ENCODE measurements around the gene ICAM3.

ICAM3 gene

GRCh38 chr19:10334588-10335351, 4.7 kb downstream of the ICAM3 start:
- H3K27ac Mint-ChIP-seq: peak overlapping the region; percentile 94
- DNase-seq (ENCODE audit: low spot score in 2 of 2) (no peak), ATAC-seq (ENCODE audit: low read depth) (no peak)
- H3K27me3 Mint-ChIP-seq: no peaks in the 10 kb centered on the region
- H3K36me3 Mint-ChIP-seq: peaks cover 2% of the 10 kb centered on the region
- H3K9me3 Mint-ChIP-seq: no peaks in the 10 kb centered on the region
- peaks cover 19% of the 10 kb centered on the region for H3K4me1 Mint-ChIP-seq
- H3K4me3 Mint-ChIP-seq: peak overlapping the region; percentile 32

- H3K27ac Mint-ChIP-seq: peak overlapping the region; percentile 94
- H3K4me1 Mint-ChIP-seq: peaks cover 17% of the 10 kb centered on the region
- H3K27me3 Mint-ChIP-seq: no peaks in the 10 kb centered on the region
- ATAC-seq (ENCODE audit: low read depth): no peak
- H3K9me3 Mint-ChIP-seq: no peaks in the 10 kb centered on the region
- peaks cover 5% of the 10 kb centered on the region for H3K36me3 Mint-ChIP-seq
- H3K4me3 Mint-ChIP-seq: peak overlapping the region; percentile 87
- no peak for DNase-seq (ENCODE audit: low spot score in 2 of 2)
Measured at GRCh38 chr19:10333758-10334587, 5.5 kb downstream of the ICAM3 start.

GRCh38 chr19:10332965-10333757, 6.3 kb downstream of the ICAM3 start, which contains the start of gene RAVER1:
Gene RAVER1 (minus strand): TSS chr19:10333529. CDS start chr19:10333507, 22 bp downstream.
- Mint-ChIP-seq H3K27me3 (no peaks in the 10 kb centered on the region), H3K4me1 (peaks cover 10% of the 10 kb centered on the region), H3K9me3 (no peaks in the 10 kb centered on the region), H3K4me3 (peak within 1 kb of the TSS; percentile 87), H3K36me3 (peaks cover 5% of the 10 kb centered on the region), H3K27ac (peak within 1 kb of the TSS; percentile 94)
- DNase-seq (ENCODE audit: low spot score in 2 of 2): peak; percentile 92 to 96
- peak; percentile 91 for ATAC-seq (ENCODE audit: low read depth)

GRCh38 chr19:10332158-10332964, 7.1 kb downstream of the ICAM3 start:
- ATAC-seq (ENCODE audit: low read depth): peak; percentile 0
- Mint-ChIP-seq H3K27ac (peak overlapping the region; percentile 94), H3K36me3 (peaks cover 7% of the 10 kb centered on the region), H3K4me1 (peaks cover 10% of the 10 kb centered on the region), H3K4me3 (peak overlapping the region; percentile 87), H3K9me3 (no peaks in the 10 kb centered on the region), H3K27me3 (no peaks in the 10 kb centered on the region)
- no peak for DNase-seq (ENCODE audit: low spot score in 2 of 2)

- ATAC-seq (ENCODE audit: low read depth) (no peak), DNase-seq (ENCODE audit: low spot score in 2 of 2) (no peak)
- Mint-ChIP-seq H3K27ac (no peak overlapping the region), H3K36me3 (peaks cover 5% of the 10 kb centered on the region), H3K27me3 (no peaks in the 10 kb centered on the region), H3K9me3 (no peaks in the 10 kb centered on the region), H3K4me3 (no peak overlapping the region), H3K4me1 (peaks cover 7% of the 10 kb centered on the region)
Measured at GRCh38 chr19:10329555-10329954, 9.9 kb downstream of the ICAM3 start.

- Mint-ChIP-seq H3K9me3 (no peaks in the 10 kb centered on the region), H3K4me3 (no peak overlapping the region), H3K4me1 (peaks cover 7% of the 10 kb centered on the region), H3K27ac (no peak overlapping the region), H3K36me3 (peaks cover 5% of the 10 kb centered on the region), H3K27me3 (no peaks in the 10 kb centered on the region)
- DNase-seq (ENCODE audit: low spot score in 2 of 2) (no peak), ATAC-seq (ENCODE audit: low read depth) (no peak)
Measured at GRCh38 chr19:10328558-10329429, 10.6 kb downstream of the ICAM3 start.

GRCh38 chr19:10327793-10328192, 11.6 kb downstream of the ICAM3 start:
- Mint-ChIP-seq H3K4me1 (peaks cover 2% of the 10 kb centered on the region), H3K4me3 (no peak overlapping the region), H3K36me3 (peaks cover 5% of the 10 kb centered on the region), H3K27ac (no peak overlapping the region), H3K27me3 (no peaks in the 10 kb centered on the region), H3K9me3 (no peaks in the 10 kb centered on the region)
- no peak for DNase-seq (ENCODE audit: low spot score in 2 of 2)
- no peak for ATAC-seq (ENCODE audit: low read depth)

GRCh38 chr19:10325732-10326131, 13.7 kb downstream of the ICAM3 start:
- Mint-ChIP-seq H3K9me3 (no peaks in the 10 kb centered on the region), H3K27ac (no peak overlapping the region), H3K36me3 (peaks cover 10% of the 10 kb centered on the region), H3K4me1 (peaks cover 3% of the 10 kb centered on the region), H3K4me3 (no peak overlapping the region), H3K27me3 (no peaks in the 10 kb centered on the region)
- DNase-seq (ENCODE audit: low spot score in 2 of 2) (no peak), ATAC-seq (ENCODE audit: low read depth) (no peak)

GRCh38 chr19:10321874-10322835, 17.3 kb downstream of the ICAM3 start:
- no peak overlapping the region for H3K27ac Mint-ChIP-seq
- DNase-seq (ENCODE audit: low spot score in 2 of 2) (no peak), ATAC-seq (ENCODE audit: low read depth) (no peak)
- no peak overlapping the region for H3K4me3 Mint-ChIP-seq
- no peaks in the 10 kb centered on the region for H3K9me3 Mint-ChIP-seq
- H3K4me1 Mint-ChIP-seq: peaks cover 3% of the 10 kb centered on the region
- H3K36me3 Mint-ChIP-seq: peaks cover 9% of the 10 kb centered on the region
- H3K27me3 Mint-ChIP-seq: no peaks in the 10 kb centered on the region

- H3K4me3 Mint-ChIP-seq: no peak overlapping the region
- peaks cover 9% of the 10 kb centered on the region for H3K36me3 Mint-ChIP-seq
- no peaks in the 10 kb centered on the region for H3K27me3 Mint-ChIP-seq
- peaks cover 3% of the 10 kb centered on the region for H3K4me1 Mint-ChIP-seq
- DNase-seq (ENCODE audit: low spot score in 2 of 2) (no peak), ATAC-seq (ENCODE audit: low read depth) (no peak)
- no peak overlapping the region for H3K27ac Mint-ChIP-seq
- no peaks in the 10 kb centered on the region for H3K9me3 Mint-ChIP-seq
Measured at GRCh38 chr19:10321417-10321797, 18.0 kb downstream of the ICAM3 start.

GRCh38 chr19:10320602-10321416, 18.6 kb downstream of the ICAM3 start:
- DNase-seq (ENCODE audit: low spot score in 2 of 2) (no peak), ATAC-seq (ENCODE audit: low read depth) (no peak)
- Mint-ChIP-seq H3K4me1 (peaks cover 9% of the 10 kb centered on the region), H3K27me3 (no peaks in the 10 kb centered on the region), H3K27ac (no peak overlapping the region), H3K9me3 (no peaks in the 10 kb centered on the region), H3K36me3 (peaks cover 10% of the 10 kb centered on the region), H3K4me3 (no peak overlapping the region)

Data from memory B cell (primary cell).